ENCODE results near the gene CRCP. TPM values are rescaled to one million over a fixed set of nuclear protein-coding genes. Genes with fewer than 3 reads are reported as not detected.
"Not testable (repeated sequence)": the region's sequence is repeated elsewhere in the genome, so short reads cannot be mapped to it uniquely, and the experiment has no call there.

CRCP gene
- total RNA-seq, 2 experiments from 2014 or later, result 29.4 to 31.4 TPM

DNA sequence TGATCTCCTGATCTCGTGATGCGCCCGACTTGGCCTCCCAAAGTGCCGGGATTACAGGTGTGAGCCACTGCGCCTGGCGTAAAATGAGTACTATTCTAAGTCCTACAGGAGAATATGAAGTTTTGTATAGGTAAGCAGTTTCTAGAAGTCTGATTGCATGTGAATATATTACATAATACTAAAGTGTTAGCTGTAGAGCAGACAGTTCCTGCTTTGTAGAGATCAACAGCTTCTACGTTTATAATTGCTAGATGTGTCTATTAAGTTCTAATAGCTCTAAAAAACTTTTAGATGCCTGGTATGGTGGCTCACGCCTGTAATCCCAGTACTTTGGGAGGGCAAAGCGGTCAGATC is 8.5 kb downstream of the CRCP start:
- Mint-ChIP-seq H3K27ac (no peak overlapping the region), H3K9me3 (no peaks in the 10 kb centered on the region), H3K27me3 (no peaks in the 10 kb centered on the region), H3K36me3 (ENCODE audit: low read depth) (peaks cover 6% of the 10 kb centered on the region), H3K4me1 (peaks cover 43% of the 10 kb centered on the region), H3K4me3 (no peak overlapping the region)
- ChIA-PET CTCF (interaction anchor here (1.2 kb wide), 1 partner anchor 10 kb away, joined by 4 read pairs; no protein-coding TSS in a partner anchor), POLR2A (no interaction called here)
- DNase-seq, result no peak

DNA sequence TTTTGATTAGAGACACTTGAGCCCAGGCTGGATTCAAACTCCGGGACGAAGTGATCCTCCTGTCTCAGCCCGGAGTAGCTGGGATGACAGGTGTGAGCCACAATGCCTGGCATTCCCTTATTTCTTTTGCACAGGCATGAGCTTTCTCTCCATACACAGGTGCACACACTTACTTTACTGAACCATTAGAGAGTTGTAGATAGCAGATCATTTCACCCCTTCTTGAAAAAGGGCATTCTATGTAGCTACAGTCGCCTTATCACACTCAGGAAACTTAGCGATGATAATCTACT is 9.9 kb downstream of the CRCP start:
- H3K27ac Mint-ChIP-seq; H3K4me3 Mint-ChIP-seq; DNase-seq; POLR2A ChIA-PET; H3K36me3 Mint-ChIP-seq (ENCODE audit: low read depth); H3K27me3 Mint-ChIP-seq; H3K9me3 Mint-ChIP-seq: not testable (repeated sequence)
- CTCF ChIA-PET, result interaction anchor here (0.6 kb wide), 1 partner anchor 300 kb away, joined by 3 read pairs; no protein-coding TSS in a partner anchor
- peaks cover 40% of the 10 kb centered on the region for H3K4me1 Mint-ChIP-seq

DNA sequence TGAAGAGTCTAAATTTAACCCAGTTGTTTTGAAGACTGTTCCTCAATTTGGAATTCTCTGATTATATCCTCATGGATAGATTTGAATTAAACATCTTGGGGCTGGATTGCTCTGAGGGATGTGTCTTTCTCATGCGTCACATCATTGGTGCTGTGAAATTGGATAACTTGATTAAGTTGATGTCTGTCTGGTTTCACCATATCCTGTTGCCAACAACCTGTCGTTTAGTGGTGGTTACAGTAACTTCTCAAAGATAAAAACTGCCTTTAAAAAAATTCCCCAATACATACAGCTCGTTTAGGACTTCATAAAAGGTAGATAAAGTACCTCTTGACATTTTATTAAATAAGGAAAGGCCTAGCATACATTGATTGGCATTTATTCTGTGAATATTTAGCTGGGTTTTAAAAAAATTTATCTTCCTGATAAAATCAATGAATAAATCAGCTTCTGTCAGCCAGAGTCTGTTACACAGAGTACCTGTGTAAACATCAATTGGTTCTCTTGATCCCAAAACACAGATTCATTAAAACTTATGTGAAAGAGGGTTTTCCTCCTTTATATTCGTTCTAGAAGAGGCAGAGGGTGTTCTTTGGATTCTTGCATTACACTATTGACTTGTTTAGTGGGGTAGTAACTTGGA is 10.5 kb downstream of the CRCP start:
- POLR2A ChIA-PET, result no interaction called here
- Mint-ChIP-seq H3K27ac (no peak overlapping the region), H3K4me1 (peaks cover 42% of the 10 kb centered on the region), H3K27me3 (no peaks in the 10 kb centered on the region), H3K4me3 (no peak overlapping the region), H3K36me3 (ENCODE audit: low read depth) (peaks cover 6% of the 10 kb centered on the region), H3K9me3 (no peaks in the 10 kb centered on the region)
- CTCF ChIA-PET, result interaction anchor here (0.6 kb wide), 1 partner anchor 300 kb away, joined by 3 read pairs; no protein-coding TSS in a partner anchor
- no peak for DNase-seq

- H3K27me3 Mint-ChIP-seq, H3K9me3 Mint-ChIP-seq, CTCF ChIA-PET, H3K27ac Mint-ChIP-seq, DNase-seq, POLR2A ChIA-PET, H3K4me3 Mint-ChIP-seq: not testable (repeated sequence)
- Mint-ChIP-seq H3K4me1 (peaks cover 42% of the 10 kb centered on the region), H3K36me3 (ENCODE audit: low read depth) (peaks cover 11% of the 10 kb centered on the region)
Measured at GRCh38 chr7:66125781-66126352, 11.2 kb downstream of the CRCP start.

DNA sequence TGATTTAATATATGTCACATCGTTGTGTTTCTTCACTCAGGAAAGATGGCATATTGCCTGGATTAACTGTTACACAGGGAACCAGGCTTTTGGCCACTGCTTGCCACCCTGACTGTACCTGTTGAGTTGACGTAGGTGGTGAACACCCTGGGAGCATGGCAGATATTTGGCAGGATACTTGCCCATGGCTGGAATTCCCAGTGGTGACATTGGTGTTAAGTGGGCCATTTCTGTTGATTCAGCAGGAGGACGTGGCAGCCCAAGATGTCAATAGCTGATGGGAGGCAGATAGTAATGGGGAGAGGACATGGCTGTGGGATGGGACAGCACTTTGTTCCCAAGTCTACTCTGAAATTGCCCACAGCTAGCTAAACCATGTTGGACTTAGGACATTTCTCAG is 12.5 kb downstream of the CRCP start:
- POLR2A ChIA-PET, H3K4me3 Mint-ChIP-seq, H3K9me3 Mint-ChIP-seq, DNase-seq, H3K27me3 Mint-ChIP-seq, H3K27ac Mint-ChIP-seq: not testable (repeated sequence)
- Mint-ChIP-seq H3K4me1 (peaks cover 42% of the 10 kb centered on the region), H3K36me3 (ENCODE audit: low read depth) (peaks cover 16% of the 10 kb centered on the region)
- CTCF ChIA-PET, result interaction anchor here (0.5 to 0.8 kb wide), 2 partner anchors 19 to 232 kb away, joined by 3 read pairs; no protein-coding TSS in a partner anchor

GRCh38 chr7:66138994-66139752 is 24.5 kb downstream of the CRCP start:
- no peak for DNase-seq
- POLR2A ChIA-PET, result no interaction called here
- Mint-ChIP-seq H3K27me3 (no peaks in the 10 kb centered on the region), H3K27ac (no peak overlapping the region), H3K4me1 (peaks cover 1% of the 10 kb centered on the region), H3K36me3 (ENCODE audit: low read depth) (peaks cover 51% of the 10 kb centered on the region), H3K9me3 (no peaks in the 10 kb centered on the region), H3K4me3 (no peak overlapping the region)
- CTCF ChIA-PET, result no interaction called here

- H3K27ac Mint-ChIP-seq, result no peak overlapping the region
Measured at GRCh38 chr7:66140924-66141323, 26.3 kb downstream of the CRCP start.

DNA sequence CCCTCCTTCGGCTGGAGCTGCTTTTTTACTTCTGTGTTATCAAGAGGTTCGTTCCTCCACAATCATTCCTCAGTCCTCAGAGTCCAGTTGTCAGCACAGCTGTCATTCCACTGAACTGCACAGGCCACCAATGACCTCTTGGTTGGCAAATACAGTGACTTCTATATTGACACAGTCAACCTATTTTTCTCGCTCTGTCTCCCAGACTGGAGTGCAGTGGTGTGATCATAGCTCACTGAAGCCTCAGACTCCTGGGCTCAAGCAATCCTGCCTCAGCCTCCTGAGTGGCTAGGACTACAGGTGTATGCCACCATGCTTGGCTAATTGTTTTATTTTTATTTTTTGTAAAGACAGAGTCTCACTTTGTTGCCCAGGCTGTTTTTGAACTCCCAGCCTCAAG is 27.7 kb downstream of the CRCP start:
- H3K27me3 Mint-ChIP-seq, result no peaks in the 10 kb centered on the region

More at GRCh38 chr7:66140924-66141323, 26.3 kb downstream of the CRCP start:
- H3K9me3 Mint-ChIP-seq, result no peaks in the 10 kb centered on the region
- DNase-seq, result no peak
- peaks cover 1% of the 10 kb centered on the region for H3K4me1 Mint-ChIP-seq
- no peak overlapping the region for H3K4me3 Mint-ChIP-seq
- CTCF ChIA-PET, result interaction anchor here (0.6 kb wide), 1 partner anchor 447 kb away, joined by 3 read pairs; no protein-coding TSS in a partner anchor
- no peaks in the 10 kb centered on the region for H3K27me3 Mint-ChIP-seq
- peaks cover 52% of the 10 kb centered on the region for H3K36me3 Mint-ChIP-seq (ENCODE audit: low read depth)
- POLR2A ChIA-PET, result no interaction called here

GRCh38 chr7:66142996-66143395 is 28.3 kb downstream of the CRCP start:
- no peaks in the 10 kb centered on the region for H3K27me3 Mint-ChIP-seq
- DNase-seq, result no peak
- no peak overlapping the region for H3K27ac Mint-ChIP-seq
- ChIA-PET POLR2A (no interaction called here), CTCF (no interaction called here)
- no peak overlapping the region for H3K4me3 Mint-ChIP-seq
- H3K4me1 Mint-ChIP-seq, result peaks cover 2% of the 10 kb centered on the region
- H3K36me3 Mint-ChIP-seq (ENCODE audit: low read depth), result peaks cover 49% of the 10 kb centered on the region
- H3K9me3 Mint-ChIP-seq, result no peaks in the 10 kb centered on the region

More for the DNA sequence above, 27.7 kb downstream of the CRCP start:
- ChIA-PET POLR2A (no interaction called here), CTCF (no interaction called here)
- no peak for DNase-seq
- Mint-ChIP-seq H3K4me1 (peaks cover 2% of the 10 kb centered on the region), H3K36me3 (ENCODE audit: low read depth) (peaks cover 55% of the 10 kb centered on the region), H3K27ac (no peak overlapping the region), H3K4me3 (no peak overlapping the region), H3K9me3 (no peaks in the 10 kb centered on the region)

GRCh38 chr7:66143876-66144332 is 29.3 kb downstream of the CRCP start:
- ChIA-PET POLR2A (no interaction called here), CTCF (no interaction called here)
- no peak for DNase-seq
- H3K27me3 Mint-ChIP-seq, result no peaks in the 10 kb centered on the region
- peaks cover 52% of the 10 kb centered on the region for H3K36me3 Mint-ChIP-seq (ENCODE audit: low read depth)
- H3K27ac Mint-ChIP-seq, result no peak overlapping the region
- peaks cover 9% of the 10 kb centered on the region for H3K4me1 Mint-ChIP-seq
- H3K4me3 Mint-ChIP-seq, result no peak overlapping the region
- H3K9me3 Mint-ChIP-seq, result no peaks in the 10 kb centered on the region

- ChIA-PET CTCF (interaction anchor here (1.3 kb wide), 1 partner anchor 18 kb away, joined by 3 read pairs; no protein-coding TSS in a partner anchor), POLR2A (no interaction called here)
- Mint-ChIP-seq H3K4me3 (no peak overlapping the region), H3K27me3 (no peaks in the 10 kb centered on the region), H3K27ac (no peak overlapping the region), H3K36me3 (ENCODE audit: low read depth) (peaks cover 53% of the 10 kb centered on the region), H3K4me1 (peaks cover 23% of the 10 kb centered on the region), H3K9me3 (no peaks in the 10 kb centered on the region)
- no peak for DNase-seq
Measured at GRCh38 chr7:66145400-66146104, 30.9 kb downstream of the CRCP start.

- H3K4me1 Mint-ChIP-seq, result peaks cover 28% of the 10 kb centered on the region
- H3K4me3 Mint-ChIP-seq, result no peak overlapping the region
- peaks cover 51% of the 10 kb centered on the region for H3K36me3 Mint-ChIP-seq (ENCODE audit: low read depth)
- DNase-seq, result no peak
- H3K9me3 Mint-ChIP-seq, result no peaks in the 10 kb centered on the region
- CTCF ChIA-PET, result interaction anchor here (1.3 kb wide), 1 partner anchor 19 kb away, joined by 3 read pairs; no protein-coding TSS in a partner anchor
- peak overlapping the region; percentile 54 for H3K27ac Mint-ChIP-seq
- H3K27me3 Mint-ChIP-seq, result no peaks in the 10 kb centered on the region
- POLR2A ChIA-PET, result no interaction called here
Measured at GRCh38 chr7:66146701-66147100, 32.1 kb downstream of the CRCP start.

GRCh38 chr7:66147657-66148056 is 33.0 kb downstream of the CRCP start:
- DNase-seq, CTCF ChIA-PET, H3K4me3 Mint-ChIP-seq, H3K27me3 Mint-ChIP-seq, H3K9me3 Mint-ChIP-seq: not testable (repeated sequence)
- peak overlapping the region; percentile 82 for H3K27ac Mint-ChIP-seq
- POLR2A ChIA-PET, result interaction anchor here (0.8 kb wide), 1 partner anchor 9 kb away, joined by 3 read pairs; no protein-coding TSS in a partner anchor
- peaks cover 28% of the 10 kb centered on the region for H3K4me1 Mint-ChIP-seq
- H3K36me3 Mint-ChIP-seq (ENCODE audit: low read depth), result peaks cover 53% of the 10 kb centered on the region
